ENCODE data around the gene RTN4R.

DNA sequence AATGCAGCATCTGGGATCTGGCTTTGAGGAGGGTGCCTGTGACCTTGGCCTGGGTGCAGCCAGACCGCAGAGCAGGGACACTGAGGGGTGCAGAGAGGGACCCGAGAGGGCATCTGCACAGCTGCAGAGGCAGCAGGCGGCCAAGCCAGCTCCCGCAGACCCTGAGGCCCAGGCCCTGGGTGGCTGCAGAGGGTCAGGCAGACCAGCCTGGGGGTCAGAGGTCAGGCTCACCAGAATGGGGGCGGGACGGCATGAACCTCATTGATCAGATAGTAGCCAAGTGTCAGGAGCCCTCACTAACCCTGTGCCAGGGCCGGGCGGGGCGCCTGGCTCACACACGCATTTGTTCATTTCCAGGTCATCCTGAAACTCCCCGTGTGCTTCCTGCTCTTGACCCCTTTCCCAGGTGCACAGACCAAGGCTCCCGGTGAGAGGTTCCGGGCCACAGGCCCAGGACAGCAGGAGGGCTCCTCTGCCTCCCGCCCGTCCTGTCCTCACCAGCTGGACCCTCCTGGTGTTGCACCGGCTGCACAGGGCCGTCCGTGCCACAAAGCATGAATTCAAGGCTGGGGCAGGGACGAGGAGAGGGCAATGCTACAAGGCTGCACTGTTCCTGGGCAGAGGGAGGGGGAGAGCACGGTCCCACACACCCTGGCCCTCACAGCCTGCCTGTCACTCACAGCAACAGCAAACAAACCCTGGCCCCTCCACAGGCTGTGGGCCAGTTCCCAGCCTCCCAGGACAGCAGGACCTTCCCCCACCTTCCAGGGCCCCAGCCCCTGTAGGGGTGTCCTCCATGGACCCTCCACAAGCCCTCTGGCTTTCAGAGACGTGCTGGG lies 3.3 kb downstream of the RTN4R start:
- TF ChIP-seq, protein P1, sequence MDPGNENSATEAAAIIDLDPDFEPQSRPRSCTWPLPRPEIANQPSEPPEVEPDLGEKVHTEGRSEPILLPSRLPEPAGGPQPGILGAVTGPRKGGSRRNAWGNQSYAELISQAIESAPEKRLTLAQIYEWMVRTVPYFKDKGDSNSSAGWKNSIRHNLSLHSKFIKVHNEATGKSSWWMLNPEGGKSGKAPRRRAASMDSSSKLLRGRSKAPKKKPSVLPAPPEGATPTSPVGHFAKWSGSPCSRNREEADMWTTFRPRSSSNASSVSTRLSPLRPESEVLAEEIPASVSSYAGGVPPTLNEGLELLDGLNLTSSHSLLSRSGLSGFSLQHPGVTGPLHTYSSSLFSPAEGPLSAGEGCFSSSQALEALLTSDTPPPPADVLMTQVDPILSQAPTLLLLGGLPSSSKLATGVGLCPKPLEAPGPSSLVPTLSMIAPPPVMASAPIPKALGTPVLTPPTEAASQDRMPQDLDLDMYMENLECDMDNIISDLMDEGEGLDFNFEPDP (CRISPR knock-in tag; IDR thresholded peaks at IDR 0.05), result no peak
- no peak for TF ChIP-seq SREBF2 (CRISPR knock-in tag; IDR thresholded peaks at IDR 0.05)
- no peak for TF ChIP-seq ZNF644 (tag; IDR thresholded peaks at IDR 0.05; ENCODE audit: low read depth)

All from K562 (cell line).